ENCODE data around the gene ZCCHC14.

Gene ZCCHC14

DNA sequence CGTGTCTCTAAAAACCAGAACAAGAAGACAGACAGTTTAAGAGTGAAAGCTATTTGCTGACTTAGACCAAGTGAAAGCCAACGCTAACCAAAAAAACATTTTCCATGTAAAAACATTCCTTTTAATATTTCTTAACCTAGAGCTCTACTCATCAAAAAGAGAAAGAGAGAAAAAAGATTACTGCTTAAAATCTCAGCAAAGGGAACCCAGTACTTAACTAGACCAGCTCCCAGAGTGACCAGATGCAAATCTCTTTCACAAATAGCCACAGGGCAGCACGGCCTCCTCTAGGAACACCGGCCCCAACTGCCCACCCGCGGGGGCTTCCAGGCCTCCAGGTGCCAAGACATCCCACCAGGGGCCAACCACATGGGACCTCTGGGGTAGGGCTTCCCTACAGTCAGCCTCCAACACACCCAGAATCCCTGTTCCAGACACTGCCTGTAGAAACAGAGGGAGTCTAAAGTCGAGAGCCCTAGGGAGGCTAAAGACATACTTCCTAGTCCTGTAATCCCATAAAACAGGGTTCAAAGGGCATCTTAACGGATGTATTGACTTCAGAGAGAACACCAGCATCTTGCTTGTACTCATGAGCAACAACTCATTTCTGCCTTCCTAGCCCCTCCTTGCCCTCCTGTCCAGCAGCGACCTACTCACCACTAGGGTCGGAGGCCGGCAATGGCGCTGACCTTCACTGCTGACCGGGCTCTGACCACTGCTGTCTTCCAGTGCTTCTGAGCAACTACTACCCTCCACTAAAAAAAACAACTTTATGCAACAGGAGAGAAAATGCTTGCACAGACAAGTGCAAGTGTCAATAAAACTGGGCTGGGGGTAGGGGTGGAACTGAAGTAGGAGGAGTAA lies 21.3 kb downstream of the ZCCHC14 start:
- Histone ChIP-seq H4K20me1 (ENCODE audit: control insufficient read depth, insufficient read depth, low read depth, low read length) (0 out of 2 replicates have a peak, but pooled peaks cover 3% of the 10 kb centered on the region), H3K4me3 (ENCODE audit: low read length) (no peak overlapping the region), H3K27me3 (ENCODE audit: control insufficient read depth, low read length) (no peaks in the 10 kb centered on the region), H3F3A (ENCODE audit: control insufficient read depth, insufficient read depth) (no peaks in the 10 kb centered on the region), H3K9me3 (ENCODE audit: control insufficient read depth, insufficient read depth, low read length) (no peaks in the 10 kb centered on the region), H3K79me2 (ENCODE audit: control insufficient read depth, low read length) (peaks cover 35% of the 10 kb centered on the region), H3K4me2 (ENCODE audit: low read length) (no peak overlapping the region), H3K36me3 (ENCODE audit: control insufficient read depth, low read length) (no peaks in the 10 kb centered on the region), H3K27ac (ENCODE audit: low read depth, low read length) (no peak overlapping the region), H3K4me1 (ENCODE audit: control insufficient read depth, low read length) (peaks cover 2% of the 10 kb centered on the region; the same call in 1 of the 2 replicates), H3K9me2 (replicated peaks; ENCODE audit: control insufficient read depth, low read length) (no peaks in the 10 kb centered on the region)
- TF ChIP-seq, protein P1, sequence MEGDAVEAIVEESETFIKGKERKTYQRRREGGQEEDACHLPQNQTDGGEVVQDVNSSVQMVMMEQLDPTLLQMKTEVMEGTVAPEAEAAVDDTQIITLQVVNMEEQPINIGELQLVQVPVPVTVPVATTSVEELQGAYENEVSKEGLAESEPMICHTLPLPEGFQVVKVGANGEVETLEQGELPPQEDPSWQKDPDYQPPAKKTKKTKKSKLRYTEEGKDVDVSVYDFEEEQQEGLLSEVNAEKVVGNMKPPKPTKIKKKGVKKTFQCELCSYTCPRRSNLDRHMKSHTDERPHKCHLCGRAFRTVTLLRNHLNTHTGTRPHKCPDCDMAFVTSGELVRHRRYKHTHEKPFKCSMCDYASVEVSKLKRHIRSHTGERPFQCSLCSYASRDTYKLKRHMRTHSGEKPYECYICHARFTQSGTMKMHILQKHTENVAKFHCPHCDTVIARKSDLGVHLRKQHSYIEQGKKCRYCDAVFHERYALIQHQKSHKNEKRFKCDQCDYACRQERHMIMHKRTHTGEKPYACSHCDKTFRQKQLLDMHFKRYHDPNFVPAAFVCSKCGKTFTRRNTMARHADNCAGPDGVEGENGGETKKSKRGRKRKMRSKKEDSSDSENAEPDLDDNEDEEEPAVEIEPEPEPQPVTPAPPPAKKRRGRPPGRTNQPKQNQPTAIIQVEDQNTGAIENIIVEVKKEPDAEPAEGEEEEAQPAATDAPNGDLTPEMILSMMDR (IDR thresholded peaks at IDR 0.05; ENCODE audit: low read depth, low read length, poor library complexity, severe bottlenecking): no peak
- no peak for TF ChIP-seq EZH2phosphoT487 (IDR thresholded peaks at IDR 0.05; ENCODE audit: borderline replicate concordance, low read length)

DNA sequence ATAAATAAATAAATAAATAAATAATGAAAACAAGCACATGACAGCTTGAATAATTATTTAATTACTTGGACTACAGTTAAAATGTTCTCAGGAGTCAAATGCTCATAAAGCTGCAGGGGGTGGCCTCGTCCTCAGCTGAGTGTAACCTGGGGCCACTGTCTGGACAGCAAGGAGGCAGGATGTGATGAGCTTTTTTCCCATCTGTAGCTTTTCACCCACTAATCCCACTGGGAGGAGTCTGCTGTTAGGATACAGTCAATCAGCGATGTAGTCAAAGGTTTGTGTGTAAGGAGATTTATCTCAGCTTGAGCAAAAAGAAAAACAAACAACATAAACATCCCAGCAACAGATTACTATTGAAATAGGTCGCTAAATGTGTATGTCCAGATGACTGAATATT lies 22.5 kb downstream of the ZCCHC14 start:
- peaks cover 14% of the 10 kb centered on the region for H3K4me1 ChIP-seq (ENCODE audit: control insufficient read depth, low read length)
- H3K9me3 ChIP-seq (ENCODE audit: control insufficient read depth, insufficient read depth, low read length): no peaks in the 10 kb centered on the region
- H3K27ac ChIP-seq (ENCODE audit: low read depth, low read length): no peak overlapping the region
- no peaks in the 10 kb centered on the region for H3K9me2 ChIP-seq (replicated peaks; ENCODE audit: control insufficient read depth, low read length)
- H3K36me3 ChIP-seq (ENCODE audit: control insufficient read depth, low read length): no peaks in the 10 kb centered on the region
- no peaks in the 10 kb centered on the region for H4K20me1 ChIP-seq (ENCODE audit: control insufficient read depth, insufficient read depth, low read depth, low read length)
- H3K4me3 ChIP-seq (ENCODE audit: low read length): no peak overlapping the region
- H3F3A ChIP-seq (ENCODE audit: control insufficient read depth, insufficient read depth): no peaks in the 10 kb centered on the region
- H3K27me3 ChIP-seq (ENCODE audit: control insufficient read depth, low read length): no peaks in the 10 kb centered on the region
- H3K4me2 ChIP-seq (ENCODE audit: low read length): no peak overlapping the region
- TF ChIP-seq, protein P1 (IDR thresholded peaks at IDR 0.05; ENCODE audit: low read depth, low read length, poor library complexity, severe bottlenecking): no peak
- peaks cover 34% of the 10 kb centered on the region for H3K79me2 ChIP-seq (ENCODE audit: control insufficient read depth, low read length)

GRCh38 chr16:87469169-87469568 lies 23.7 kb downstream of the ZCCHC14 start:
- Histone ChIP-seq H3K27ac (ENCODE audit: low read depth, low read length) (no peak overlapping the region), H3F3A (ENCODE audit: control insufficient read depth, insufficient read depth) (no peaks in the 10 kb centered on the region), H3K79me2 (ENCODE audit: control insufficient read depth, low read length) (peaks cover 31% of the 10 kb centered on the region), H4K20me1 (ENCODE audit: control insufficient read depth, insufficient read depth, low read depth, low read length) (no peaks in the 10 kb centered on the region), H3K27me3 (ENCODE audit: control insufficient read depth, low read length) (no peaks in the 10 kb centered on the region), H3K36me3 (ENCODE audit: control insufficient read depth, low read length) (no peaks in the 10 kb centered on the region), H3K4me1 (ENCODE audit: control insufficient read depth, low read length) (peaks cover 26% of the 10 kb centered on the region), H3K4me2 (ENCODE audit: low read length) (no peak overlapping the region), H3K4me3 (ENCODE audit: low read length) (no peak overlapping the region), H3K9me3 (ENCODE audit: control insufficient read depth, insufficient read depth, low read length) (no peaks in the 10 kb centered on the region), H3K9me2 (replicated peaks; ENCODE audit: control insufficient read depth, low read length) (no peaks in the 10 kb centered on the region)
- TF ChIP-seq, protein P1 (IDR thresholded peaks at IDR 0.05; ENCODE audit: low read depth, low read length, poor library complexity, severe bottlenecking): no peak
- TF ChIP-seq EZH2phosphoT487 (IDR thresholded peaks at IDR 0.05; ENCODE audit: borderline replicate concordance, low read length): no peak

Data from DOHH2 (cell line).